Nephron progenitor cell (in vitro differentiated cells): Measurements from ENCODE around the gene ACTA1.
"Not testable (repeated sequence)": the region's sequence is repeated elsewhere in the genome, so short reads cannot be mapped to it uniquely, and the experiment has no call there.

ENCODE experiments used
- DNase-seq: peaks from one replicate; pipeline ENCODE4 v3.0.0; 2021
- H3K27ac Mint-ChIP-seq: 2 replicates; pipeline ENCODE4 v1.8.0; 2021; ENCODE audit warnings: mild to moderate bottlenecking, moderate library complexity, mixed read lengths
- H3K27me3 Mint-ChIP-seq: 2 replicates; pipeline ENCODE4 v1.8.0; 2021; ENCODE audit warnings: mild to moderate bottlenecking, low read depth, mixed read lengths; ENCODE audit not compliant: poor library complexity
- H3K36me3 Mint-ChIP-seq: 2 replicates; pipeline ENCODE4 v1.8.0; 2021; ENCODE audit warnings: low read depth, mixed read lengths
- H3K4me1 Mint-ChIP-seq: 2 replicates; pipeline ENCODE4 v1.8.0; 2021; ENCODE audit warnings: mixed read lengths
- H3K4me3 Mint-ChIP-seq: 2 replicates; pipeline ENCODE4 v1.8.0; 2021; ENCODE audit warnings: mild to moderate bottlenecking, moderate library complexity, mixed read lengths
- H3K9me3 Mint-ChIP-seq: 2 replicates; pipeline ENCODE4 v1.8.0; 2021; ENCODE audit warnings: mild to moderate bottlenecking, moderate library complexity, mixed read lengths
- CTCF ChIP-seq: fragments of 200-600 bp; sonication (generic); IDR thresholded peaks from 2 replicates; pipeline ENCODE4 v1.5.0; 2021; ENCODE audit warnings: antibody characterized with exemption

ACTA1 gene

GRCh38 chr1:229434005-229434640 is at the start of gene ACTA1:
Gene ACTA1, minus strand, starts transcription at chr1:229434094. Its CDS starts 979 bp downstream, at chr1:229433115.
- Mint-ChIP-seq H3K36me3 (peaks cover 11% of the 10 kb centered on the region), H3K4me1 (peaks cover 24% of the 10 kb centered on the region), H3K27ac (no peak within 1 kb of the TSS), H3K9me3 (peaks cover 6% of the 10 kb centered on the region), H3K4me3 (peak within 1 kb of the TSS; percentile 63), H3K27me3 (peaks cover 89% of the 10 kb centered on the region)
- peak; percentile 33 for DNase-seq
- TF ChIP-seq CTCF = no peak

GRCh38 chr1:229482511-229482910 is 48.6 kb upstream of the ACTA1 start:
- Mint-ChIP-seq H3K27ac (no peak overlapping the region), H3K27me3 (no peaks in the 10 kb centered on the region), H3K4me1 (peaks cover 21% of the 10 kb centered on the region), H3K9me3 (no peaks in the 10 kb centered on the region), H3K36me3 (peaks cover 66% of the 10 kb centered on the region), H3K4me3 (no peak overlapping the region)
- TF ChIP-seq CTCF = no peak
- no peak for DNase-seq

DNA sequence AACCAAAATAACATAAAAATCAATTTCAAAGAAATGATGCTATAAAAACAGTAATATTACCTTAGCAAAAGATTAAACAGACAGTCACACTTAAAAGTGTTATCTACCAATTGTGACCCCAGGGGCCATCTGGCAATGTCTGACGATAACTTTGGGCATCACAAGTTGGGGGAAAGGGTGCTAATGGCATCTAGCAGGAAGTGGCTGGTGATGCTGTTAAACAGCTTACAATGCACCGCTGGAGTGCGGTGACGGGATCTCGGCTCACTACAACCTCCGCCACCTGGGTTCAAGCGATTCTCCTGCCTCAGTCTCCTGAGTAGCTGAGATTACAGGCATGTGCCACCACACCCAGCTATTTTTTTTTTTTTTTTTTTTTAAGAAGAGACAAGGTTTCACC is 46.6 kb upstream of the ACTA1 start:
- TF ChIP-seq CTCF = no peak
- no peak overlapping the region for H3K4me3 Mint-ChIP-seq
- no peaks in the 10 kb centered on the region for H3K27me3 Mint-ChIP-seq
- H3K27ac Mint-ChIP-seq = no peak overlapping the region
- H3K9me3 Mint-ChIP-seq = no peaks in the 10 kb centered on the region
- peaks cover 69% of the 10 kb centered on the region for H3K36me3 Mint-ChIP-seq
- DNase-seq = no peak
- H3K4me1 Mint-ChIP-seq = peaks cover 25% of the 10 kb centered on the region

GRCh38 chr1:229479660-229480399 is 45.9 kb upstream of the ACTA1 start:
- no peak overlapping the region for H3K27ac Mint-ChIP-seq
- peaks cover 68% of the 10 kb centered on the region for H3K36me3 Mint-ChIP-seq
- no peak for DNase-seq
- peaks cover 29% of the 10 kb centered on the region for H3K4me1 Mint-ChIP-seq
- H3K9me3 Mint-ChIP-seq = no peaks in the 10 kb centered on the region
- H3K4me3 Mint-ChIP-seq = no peak overlapping the region
- no peak for TF ChIP-seq CTCF
- H3K27me3 Mint-ChIP-seq = no peaks in the 10 kb centered on the region

GRCh38 chr1:229478852-229479251 is 45.0 kb upstream of the ACTA1 start:
- no peak overlapping the region for H3K4me3 Mint-ChIP-seq
- H3K4me1 Mint-ChIP-seq = peaks cover 29% of the 10 kb centered on the region
- H3K36me3 Mint-ChIP-seq = peaks cover 72% of the 10 kb centered on the region
- TF ChIP-seq CTCF = no peak
- H3K9me3 Mint-ChIP-seq = no peaks in the 10 kb centered on the region
- no peak overlapping the region for H3K27ac Mint-ChIP-seq
- no peak for DNase-seq
- H3K27me3 Mint-ChIP-seq = no peaks in the 10 kb centered on the region

DNA sequence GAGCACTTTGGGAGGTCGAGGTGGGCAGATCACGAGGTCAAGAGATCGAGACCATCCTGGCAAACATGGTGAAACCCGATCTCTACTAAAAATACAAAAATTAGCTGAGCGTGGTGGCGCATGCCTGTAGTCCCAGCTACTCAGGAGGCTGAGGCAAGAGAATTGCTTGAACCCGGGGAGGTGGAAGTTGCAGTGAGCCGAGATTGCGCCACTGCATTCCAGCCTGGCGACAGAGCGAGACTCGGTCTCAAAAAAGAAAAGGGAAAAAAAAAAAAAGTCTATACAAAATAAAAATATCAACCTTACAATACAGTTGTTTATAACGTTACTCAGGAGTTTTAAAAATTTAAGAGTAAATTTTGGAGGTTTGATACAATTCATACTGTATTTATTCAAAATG is 42.0 kb upstream of the ACTA1 start:
- not testable (repeated sequence) for H3K9me3 Mint-ChIP-seq, DNase-seq, H3K4me3 Mint-ChIP-seq, H3K27me3 Mint-ChIP-seq, H3K27ac Mint-ChIP-seq
- Mint-ChIP-seq H3K4me1 (peaks cover 29% of the 10 kb centered on the region), H3K36me3 (peaks cover 67% of the 10 kb centered on the region)
